DMS 273 (cell line): Measurements from ENCODE around the gene STX12.
"Not testable (repeated sequence)": the region's sequence is repeated elsewhere in the genome, so short reads cannot be mapped to it uniquely, and the experiment has no call there.

ENCODE experiments used
- DNase-seq: peaks from one replicate; lab custom pipeline; 2025; ENCODE audit not compliant: unreplicated experiment; lab: John Stamatoyannopoulos, UW

The STX12 gene

DNA sequence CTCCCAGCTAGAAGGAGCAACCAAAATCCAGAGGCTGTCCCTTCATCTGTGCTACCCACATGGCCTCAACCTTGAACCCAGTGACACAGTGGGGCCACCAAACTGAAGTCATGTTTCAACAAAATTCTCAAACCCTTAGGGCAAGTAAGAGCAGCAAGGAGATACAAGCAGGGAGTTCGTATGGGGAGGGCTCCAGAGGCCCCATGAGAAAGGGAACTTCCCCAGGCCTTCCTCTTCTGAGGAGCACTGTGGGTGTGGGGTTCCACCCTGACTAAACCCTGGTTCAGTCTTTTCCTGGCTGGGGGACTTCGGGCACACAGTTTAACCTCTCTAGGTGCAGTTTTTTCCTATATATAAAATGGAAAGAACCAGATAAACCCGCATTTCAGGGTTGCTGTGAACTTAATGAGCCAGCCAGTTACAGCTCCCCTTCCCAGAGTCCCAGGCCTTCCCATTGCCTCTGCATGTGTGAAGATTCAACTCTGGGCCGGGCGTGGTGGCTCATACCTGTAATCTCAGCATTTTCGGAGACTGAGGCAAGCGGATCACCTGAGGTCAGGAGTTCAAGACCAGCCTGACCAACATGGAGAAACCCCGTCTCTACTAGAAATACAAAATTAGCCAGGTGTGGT is 91.4 kb downstream of the STX12 start:
- no peak for DNase-seq

DNA sequence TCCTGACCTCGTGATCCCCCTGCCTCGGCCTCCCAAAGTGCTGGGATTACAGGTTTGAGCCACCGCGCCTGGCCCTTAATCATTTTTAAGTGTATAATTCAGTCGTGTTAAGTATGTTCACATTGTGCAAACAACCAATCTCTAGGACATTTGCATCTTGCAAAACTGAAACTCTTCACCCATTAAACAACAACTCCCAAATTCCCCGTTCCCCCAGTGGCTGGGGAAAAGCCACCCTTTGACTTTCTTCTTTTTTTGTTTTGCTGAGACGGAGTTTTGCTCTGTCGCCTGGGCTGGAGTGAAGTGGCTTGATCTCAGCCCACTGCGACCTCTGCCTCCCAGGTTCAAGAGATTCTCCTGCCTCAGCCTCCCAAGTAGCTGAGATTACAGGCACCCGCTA is 92.8 kb downstream of the STX12 start:
- no peak for DNase-seq

DNA sequence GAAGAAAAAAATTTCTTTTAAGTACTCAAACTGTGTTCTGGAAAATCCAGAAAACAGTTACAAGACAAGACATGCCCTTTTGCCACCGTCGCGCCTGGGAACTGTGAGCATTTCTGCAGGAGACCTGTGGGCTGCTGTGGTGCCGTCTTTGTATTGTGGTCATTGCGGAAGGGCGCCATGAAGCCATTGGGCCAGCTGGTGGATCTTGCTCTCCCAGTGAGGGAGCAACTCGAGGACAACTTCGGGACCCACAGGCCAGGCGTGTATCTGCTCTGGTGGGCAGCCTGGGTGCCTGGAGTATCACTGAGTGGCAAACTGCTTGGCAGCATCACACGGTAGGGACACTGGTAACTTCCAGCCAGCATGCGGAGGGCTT is 95.5 kb downstream of the STX12 start:
- no peak for DNase-seq

- no peak for DNase-seq
Measured at GRCh38 chr1:27868932-27869718, 96.1 kb downstream of the STX12 start.

GRCh38 chr1:27869719-27870085 is 96.7 kb downstream of the STX12 start:
- no peak for DNase-seq

GRCh38 chr1:27871076-27871475 is 98.1 kb downstream of the STX12 start:
- not testable (repeated sequence) for DNase-seq

DNA sequence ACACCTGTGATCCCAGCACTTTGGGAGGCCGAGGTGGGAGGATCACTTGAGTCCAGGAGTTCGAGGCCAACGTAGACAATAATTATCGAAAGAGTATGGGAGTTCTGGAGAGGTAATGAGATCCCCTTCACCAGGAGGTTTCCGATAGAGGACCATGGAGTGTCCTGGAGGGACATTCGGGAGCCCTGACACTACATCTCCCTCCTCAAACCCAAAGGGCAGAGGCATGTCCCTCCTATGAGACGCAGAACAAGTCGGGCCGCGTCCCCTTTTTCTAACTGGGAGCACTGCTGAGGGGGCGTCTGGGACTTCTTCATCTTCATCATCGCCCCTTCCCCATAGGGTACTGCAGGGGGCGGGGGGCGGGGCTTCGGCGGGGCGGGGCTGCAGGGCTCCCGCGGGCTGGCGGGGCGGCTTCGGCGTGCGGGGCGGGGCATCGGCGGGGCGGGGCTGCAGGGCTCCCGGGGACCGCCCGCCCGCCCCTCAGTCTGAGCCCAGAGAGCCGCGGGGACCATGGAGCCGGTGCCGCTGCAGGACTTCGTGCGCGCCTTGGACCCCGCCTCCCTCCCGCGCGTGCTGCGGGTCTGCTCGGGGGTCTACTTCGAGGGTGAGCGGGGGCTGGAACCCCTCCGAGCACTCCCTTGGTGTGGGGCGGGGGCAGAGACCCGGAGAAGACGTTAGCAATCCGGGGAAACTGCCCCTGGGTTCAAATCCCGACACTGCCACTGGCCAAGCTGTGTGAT is 99.2 kb downstream of the STX12 start, which contains the start of gene THEMIS2:
THEMIS2 (plus strand) TSS at position 486 of the 743 bp plus-strand sequence; CDS start at position 514, 28 bp downstream.
- peak; percentile 80 for DNase-seq

GRCh38 chr1:27872802-27873551 is 100.0 kb downstream of the STX12 start:
- peak; percentile 76 for DNase-seq

GRCh38 chr1:27873671-27874384 is 100.8 kb downstream of the STX12 start:
- no peak for DNase-seq
